HG03139 (cell line): Measurements from ENCODE around the gene NRCAM.

Experiments used
- ATAC-seq: cut with Tn5 transposase; IDR thresholded peaks from one replicate; pipeline ENCODE4 v1.9.1; 2021; ENCODE audit not compliant: unreplicated experiment

Gene NRCAM

GRCh38 chr7:108252177-108252576 is 204.1 kb downstream of the NRCAM start:
- no peak for ATAC-seq

GRCh38 chr7:108251700-108252099 is 204.5 kb downstream of the NRCAM start:
- ATAC-seq: no peak

- no peak for ATAC-seq
Measured at GRCh38 chr7:108249453-108249852, 206.8 kb downstream of the NRCAM start.

- ATAC-seq: no peak
Measured at GRCh38 chr7:108248821-108249220, 207.4 kb downstream of the NRCAM start.

- ATAC-seq: no peak
Measured at GRCh38 chr7:108248418-108248817, 207.8 kb downstream of the NRCAM start.

- ATAC-seq: no peak
Measured at GRCh38 chr7:108247614-108248013, 208.6 kb downstream of the NRCAM start.

- ATAC-seq: peak; percentile 55
Measured at GRCh38 chr7:108246227-108246837, 209.9 kb downstream of the NRCAM start.

- ATAC-seq: no peak
Measured at GRCh38 chr7:108245523-108246226, 210.6 kb downstream of the NRCAM start.

- no peak for ATAC-seq
Measured at GRCh38 chr7:108244110-108244509, 212.1 kb downstream of the NRCAM start.

- ATAC-seq: no peak
Measured at GRCh38 chr7:108239501-108240225, 216.6 kb downstream of the NRCAM start.

- no peak for ATAC-seq
Measured at GRCh38 chr7:108236681-108237415, 219.4 kb downstream of the NRCAM start.

- ATAC-seq: no peak
Measured at GRCh38 chr7:108235451-108236061, 220.7 kb downstream of the NRCAM start.

GRCh38 chr7:108234971-108235450 is 221.2 kb downstream of the NRCAM start:
- ATAC-seq: no peak

- no peak for ATAC-seq
Measured at GRCh38 chr7:108234281-108234680, 222.0 kb downstream of the NRCAM start.

GRCh38 chr7:108232076-108232475 is 224.2 kb downstream of the NRCAM start:
- no peak for ATAC-seq

GRCh38 chr7:108231221-108231620 is 225.0 kb downstream of the NRCAM start:
- no peak for ATAC-seq

- no peak for ATAC-seq
Measured at GRCh38 chr7:108227366-108227765, 228.9 kb downstream of the NRCAM start.

- no peak for ATAC-seq
Measured at GRCh38 chr7:108226816-108227299, 229.4 kb downstream of the NRCAM start.

GRCh38 chr7:108225531-108226181 is 230.6 kb downstream of the NRCAM start:
- ATAC-seq: no peak

GRCh38 chr7:108224387-108224786 is 231.8 kb downstream of the NRCAM start:
- ATAC-seq: no peak
